GM21360 (cell line): ENCODE measurements around the gene CD40.
A peak's percentile ranks its signal among the peaks of the same experiment; 100 is the strongest.

ENCODE experiments used
- ATAC-seq: cut with Tn5 transposase; IDR thresholded peaks from one replicate; pipeline ENCODE4 v1.9.1; 2021; ENCODE audit warnings: mild to moderate bottlenecking, moderate library complexity; ENCODE audit not compliant: unreplicated experiment

Gene CD40

GRCh38 chr20:46117704-46118467 is at the start of gene CD40:
CD40 (plus strand) TSS chr20:46118314; CDS start chr20:46118344, 30 bp downstream.
- peak; percentile 62 for ATAC-seq

GRCh38 chr20:46070215-46070900 is 47.8 kb upstream of the CD40 start:
- no peak for ATAC-seq

- no peak for ATAC-seq
These were observed 46.5 kb upstream of the CD40 start for GRCh38 chr20:46071573-46071972.

GRCh38 chr20:46073024-46073423 is 45.1 kb upstream of the CD40 start:
- no peak for ATAC-seq

GRCh38 chr20:46073443-46073842 is 44.7 kb upstream of the CD40 start:
- no peak for ATAC-seq

GRCh38 chr20:46074006-46074405 is 44.1 kb upstream of the CD40 start:
- ATAC-seq, result no peak

GRCh38 chr20:46076806-46077205 is 41.3 kb upstream of the CD40 start:
- no peak for ATAC-seq

GRCh38 chr20:46077642-46078305 is 40.3 kb upstream of the CD40 start:
- ATAC-seq, result no peak

GRCh38 chr20:46078954-46079353 is 39.2 kb upstream of the CD40 start:
- no peak for ATAC-seq

GRCh38 chr20:46081074-46081473 is 37.0 kb upstream of the CD40 start:
- no peak for ATAC-seq

- ATAC-seq, result no peak
These were observed 35.0 kb upstream of the CD40 start for GRCh38 chr20:46083101-46083500.

GRCh38 chr20:46083531-46084061 is 34.5 kb upstream of the CD40 start:
- ATAC-seq, result no peak

GRCh38 chr20:46084805-46085178 is 33.3 kb upstream of the CD40 start:
- no peak for ATAC-seq

GRCh38 chr20:46085179-46085851 is 32.8 kb upstream of the CD40 start:
- no peak for ATAC-seq

GRCh38 chr20:46087161-46087560 is 31.0 kb upstream of the CD40 start:
- ATAC-seq, result no peak

- ATAC-seq, result no peak
These were observed 29.5 kb upstream of the CD40 start for GRCh38 chr20:46088409-46089166.

GRCh38 chr20:46089167-46089416 is 29.0 kb upstream of the CD40 start:
- peak; percentile 26 for ATAC-seq

- peak; percentile 83 for ATAC-seq
These were observed 28.4 kb upstream of the CD40 start, which contains the start of gene NCOA5 for GRCh38 chr20:46089417-46090388. NCOA5 (minus strand) TSS chr20:46089962; CDS start chr20:46079424, 10,538 bp downstream.
